22Rv1 (cell line): ENCODE measurements around the gene KCNIP4.

Source experiments
- CTCF ChIP-seq: fragments of 450-650 bp; IDR thresholded peaks from 2 replicates; pipeline ENCODE4 v1.5.1; 2017; ENCODE audit warnings: mild to moderate bottlenecking
- ZFX ChIP-seq: fragments of 450-650 bp; IDR thresholded peaks from 2 replicates; pipeline ENCODE4 v1.6.1; 2017; ENCODE audit warnings: antibody characterized with exemption, borderline replicate concordance

GRCh38 chr4:21415728-21416127 is 532.8 kb downstream of the KCNIP4 start:
- no peak for TF ChIP-seq CTCF
- no peak for TF ChIP-seq ZFX
